HK-2 (cell line): Measurements from ENCODE around the gene DTX1.

Source experiments
- DNase-seq: peaks from one replicate; pipeline ENCODE4 v3.0.0-alpha.2; 2018; ENCODE audit not compliant: unreplicated experiment

Gene DTX1

GRCh38 chr12:113055594-113056380, 743 bp upstream of the DTX1 start:
- no peak for DNase-seq

GRCh38 chr12:113056381-113056630, 224 bp upstream of the DTX1 start:
- DNase-seq: no peak

GRCh38 chr12:113057565-113058485, 1.3 kb downstream of the DTX1 start:
- no peak for DNase-seq

GRCh38 chr12:113058553-113058952, 2.0 kb downstream of the DTX1 start:
- DNase-seq: no peak

- DNase-seq: no peak
Observed at GRCh38 chr12:113059071-113059595, 2.6 kb downstream of the DTX1 start.

GRCh38 chr12:113060336-113060960, 3.9 kb downstream of the DTX1 start:
- DNase-seq: no peak

- DNase-seq: no peak
Observed at GRCh38 chr12:113061061-113061694, 4.6 kb downstream of the DTX1 start.

- DNase-seq: no peak
Observed at GRCh38 chr12:113062502-113063395, 6.2 kb downstream of the DTX1 start.

- DNase-seq: no peak
Observed at GRCh38 chr12:113063396-113064350, 7.1 kb downstream of the DTX1 start.

- no peak for DNase-seq
Observed at GRCh38 chr12:113064395-113065125, 8.0 kb downstream of the DTX1 start.

GRCh38 chr12:113065126-113066007, 8.8 kb downstream of the DTX1 start:
- DNase-seq: no peak

- DNase-seq: no peak
Observed at GRCh38 chr12:113066813-113067400, 10.4 kb downstream of the DTX1 start.

- DNase-seq: no peak
Observed at GRCh38 chr12:113067987-113068935, 11.7 kb downstream of the DTX1 start.

- DNase-seq: no peak
Observed at GRCh38 chr12:113069149-113069548, 12.6 kb downstream of the DTX1 start.

- DNase-seq: no peak
Observed at GRCh38 chr12:113069751-113070116, 13.2 kb downstream of the DTX1 start.

- no peak for DNase-seq
Observed at GRCh38 chr12:113070117-113070906, 13.8 kb downstream of the DTX1 start.
